Measurements from ENCODE around the gene ST3GAL2.

ST3GAL2 gene

GRCh38 chr16:70438969-70439862 is at the start of gene ST3GAL2:
ST3GAL2 (minus strand) TSS chr16:70439100; CDS start chr16:70398530, 40,570 bp downstream.
- peak; percentile 93 to 94 for DNase-seq

DNA sequence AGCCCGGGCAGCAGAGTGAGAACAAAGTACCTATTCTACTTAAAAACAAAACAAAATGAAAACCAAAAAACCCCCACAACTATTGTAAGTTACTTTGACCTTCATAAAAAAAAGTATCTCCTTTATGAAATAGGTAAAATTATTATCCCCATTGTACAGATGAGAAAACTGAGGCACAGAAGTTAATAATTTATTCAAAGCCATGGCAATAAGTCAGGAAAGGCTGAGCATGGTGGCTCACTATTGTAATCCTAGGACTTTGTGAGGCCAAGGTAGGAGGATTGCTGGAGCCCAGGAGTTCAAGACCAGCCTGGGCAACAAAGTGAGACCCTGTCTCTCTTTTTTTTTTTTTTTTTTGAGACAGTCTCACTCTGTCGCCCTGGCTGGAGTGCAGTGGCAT is 46.0 kb upstream of the ST3GAL2 start:
- DNase-seq = no peak

DNA sequence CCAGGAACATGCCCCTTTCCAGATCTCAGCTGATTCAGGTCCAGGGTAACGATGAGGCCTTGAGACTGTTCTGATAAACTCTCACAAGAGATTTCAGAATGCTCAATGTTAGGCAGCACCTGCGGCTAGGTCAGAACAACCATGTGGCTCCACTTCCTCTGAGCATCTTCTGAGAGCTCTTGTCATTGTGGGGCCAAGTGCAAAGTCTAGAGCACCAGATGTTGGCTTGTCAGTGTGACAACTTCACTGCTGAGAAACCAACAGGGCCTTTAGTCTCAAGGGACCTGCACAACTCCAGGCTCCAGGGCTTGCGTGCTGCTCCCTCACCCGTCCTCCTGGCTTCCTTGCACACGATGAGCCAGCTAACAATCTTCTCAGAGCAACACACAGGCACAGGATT is 44.5 kb upstream of the ST3GAL2 start:
- DNase-seq = no peak

DNA sequence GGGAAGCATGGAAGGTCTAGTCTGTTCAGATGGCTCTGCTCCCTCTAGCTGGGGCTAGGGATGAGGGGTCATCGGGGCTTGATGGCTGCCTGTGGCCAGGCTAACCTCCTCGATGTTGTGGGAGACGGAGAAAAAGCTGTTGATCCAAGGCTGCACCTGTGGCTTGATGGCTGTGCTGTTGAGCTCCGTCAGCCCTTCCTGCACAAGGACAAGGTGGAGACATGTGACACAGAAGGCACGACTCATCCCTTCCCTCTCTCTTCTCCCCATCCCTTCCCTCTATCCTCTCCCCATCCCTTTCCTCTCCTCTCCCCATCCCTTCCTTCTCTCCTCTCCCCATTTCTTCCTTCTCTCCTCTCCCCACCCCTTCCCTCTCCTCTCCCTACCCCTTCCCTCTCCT is 43.7 kb upstream of the ST3GAL2 start:
- DNase-seq = no peak

- no peak for DNase-seq
Measured at GRCh38 chr16:70481929-70482536, 43.1 kb upstream of the ST3GAL2 start.

DNA sequence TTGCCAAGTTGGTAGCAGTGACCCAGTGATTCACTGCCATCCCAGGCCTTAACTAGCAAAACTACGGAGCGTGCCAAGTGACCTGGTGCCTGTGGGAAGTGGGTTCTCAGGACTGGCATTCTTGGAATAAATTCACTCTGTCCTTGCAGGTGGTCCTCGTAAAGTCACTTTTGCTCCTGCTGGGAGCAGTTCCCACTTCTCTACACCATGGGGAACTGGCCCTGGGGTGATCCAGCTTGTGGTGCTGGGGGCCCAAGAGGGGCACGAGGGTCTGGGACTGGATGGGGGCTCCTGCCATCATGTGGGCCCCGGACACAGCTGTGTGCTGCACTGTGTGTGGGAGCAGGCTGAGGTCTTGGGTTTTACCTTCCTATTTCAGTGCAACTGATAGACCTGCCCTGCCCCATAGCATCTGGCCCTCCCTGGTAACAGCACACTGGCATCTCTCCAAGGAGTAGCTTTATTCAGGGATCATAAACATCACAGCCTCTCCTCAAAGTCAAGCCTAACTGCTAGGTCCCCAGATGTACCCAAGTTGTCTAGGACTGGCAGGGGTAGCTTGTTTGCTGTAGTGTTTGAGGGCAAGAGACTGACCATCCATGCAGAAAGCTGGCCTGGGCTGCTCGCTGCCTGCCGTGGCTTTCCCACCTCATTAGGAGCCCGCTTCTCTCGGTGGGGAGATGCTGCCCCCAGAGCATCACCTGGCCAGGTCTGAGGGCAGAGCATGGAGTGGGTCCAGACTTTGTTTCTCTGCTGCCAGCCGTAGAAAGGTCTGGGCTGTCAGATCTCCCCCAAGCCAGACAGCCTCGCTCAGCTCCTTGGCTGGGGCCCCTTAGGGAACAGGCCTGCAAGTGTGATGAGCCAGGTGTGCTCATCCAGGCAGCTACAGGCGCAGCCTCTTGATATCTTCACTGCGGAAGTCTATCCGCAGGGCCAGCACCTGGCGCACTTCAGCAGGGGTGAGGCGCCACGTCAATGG is 41.5 kb upstream of the ST3GAL2 start:
- DNase-seq = no peak

GRCh38 chr16:70478912-70479341 is 40.0 kb upstream of the ST3GAL2 start:
- no peak for DNase-seq

DNA sequence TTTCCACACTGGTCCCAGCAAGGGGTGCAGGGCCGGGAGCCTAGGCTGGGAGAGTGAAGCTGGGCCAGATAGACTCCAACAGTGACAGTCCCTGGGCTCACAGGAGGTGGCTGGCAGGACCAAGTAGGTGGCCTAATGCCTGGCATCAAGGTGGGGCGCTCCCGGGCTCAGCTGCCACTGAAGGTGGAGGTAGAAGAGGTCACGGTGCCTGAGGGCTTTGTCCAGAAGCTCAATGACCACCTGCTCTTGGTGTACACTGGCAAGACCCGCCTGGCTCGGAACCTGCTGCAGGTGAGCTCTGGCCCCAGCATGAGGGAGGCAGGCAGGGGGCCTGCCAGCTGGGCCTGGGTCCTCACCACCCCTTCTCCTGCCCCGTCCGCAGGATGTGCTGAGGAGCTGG is 39.3 kb upstream of the ST3GAL2 start:
- DNase-seq = no peak

DNA sequence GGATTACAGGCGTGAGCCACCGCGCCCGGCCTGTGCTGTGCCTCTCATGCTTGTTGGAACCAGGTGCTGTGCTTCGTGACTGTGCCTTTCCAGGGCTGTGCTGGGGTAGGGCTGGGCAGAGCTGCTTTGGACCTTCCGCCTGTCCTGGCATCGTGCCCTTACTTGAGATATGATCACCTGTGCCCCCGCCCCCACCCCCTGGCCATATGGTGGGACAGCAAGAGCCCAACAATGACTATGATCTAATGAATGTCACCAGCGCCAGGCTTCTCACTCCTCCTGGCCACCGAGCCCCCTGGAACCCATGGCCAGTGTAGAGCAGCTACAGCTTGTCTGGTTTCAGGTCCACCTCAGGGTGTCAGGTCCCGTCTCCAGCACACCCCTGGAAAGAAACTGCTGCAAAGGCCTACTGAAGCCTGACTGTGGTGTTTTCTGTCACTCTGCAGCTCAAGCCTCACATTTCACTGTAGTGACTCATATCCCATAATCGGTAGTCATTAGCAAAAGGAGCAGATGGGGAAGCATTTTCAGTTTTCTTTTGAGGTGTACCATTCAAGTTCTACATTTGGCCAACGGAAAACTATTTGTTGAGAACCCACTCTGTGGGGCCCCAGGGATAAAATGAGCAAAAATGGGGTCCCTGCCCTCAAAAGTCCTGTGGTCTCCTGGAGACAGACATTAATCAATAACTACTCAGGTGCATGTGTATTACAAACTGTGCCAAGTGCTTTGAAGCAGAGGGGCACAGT is 37.5 kb upstream of the ST3GAL2 start:
- DNase-seq = peak; percentile 53 to 56

DNA sequence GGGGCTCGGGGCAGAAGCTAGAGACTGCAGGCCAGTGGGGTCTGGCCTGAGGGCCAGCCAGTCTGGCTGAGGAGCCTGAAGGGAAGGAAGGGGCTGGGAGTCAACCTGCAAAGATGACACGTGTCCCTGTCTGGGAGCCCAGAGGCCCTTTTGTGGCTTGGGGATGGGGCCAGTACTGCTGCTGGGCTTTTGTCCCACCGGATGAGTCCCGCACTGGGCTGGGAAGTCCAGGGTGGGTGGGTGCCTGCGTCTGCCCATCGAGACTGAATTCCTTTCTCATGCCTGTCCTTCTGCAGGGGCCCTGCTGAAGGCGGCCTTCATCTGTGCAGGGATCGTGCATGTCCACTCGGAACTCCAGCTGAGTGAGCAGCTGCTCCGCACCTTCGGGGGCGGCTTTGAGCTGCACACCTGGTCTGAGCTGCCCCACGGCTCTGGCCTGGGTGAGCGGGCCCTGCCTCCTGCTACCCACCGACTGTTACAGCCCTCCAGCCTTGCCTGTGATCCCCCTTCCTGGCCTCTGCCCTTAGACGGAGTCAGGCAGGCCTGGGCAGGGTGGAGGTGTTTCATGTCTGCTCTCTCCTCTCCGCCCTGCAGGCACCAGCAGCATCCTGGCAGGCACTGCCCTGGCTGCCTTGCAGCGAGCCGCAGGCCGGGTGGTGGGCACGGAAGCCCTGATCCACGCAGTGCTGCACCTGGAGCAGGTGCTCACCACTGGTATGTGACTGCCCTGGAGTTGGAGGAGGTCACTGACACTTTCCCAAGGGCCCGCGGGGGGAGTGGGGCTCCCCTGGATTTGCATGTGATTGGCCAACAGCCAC is 36.4 kb upstream of the ST3GAL2 start:
- DNase-seq = no peak

DNA sequence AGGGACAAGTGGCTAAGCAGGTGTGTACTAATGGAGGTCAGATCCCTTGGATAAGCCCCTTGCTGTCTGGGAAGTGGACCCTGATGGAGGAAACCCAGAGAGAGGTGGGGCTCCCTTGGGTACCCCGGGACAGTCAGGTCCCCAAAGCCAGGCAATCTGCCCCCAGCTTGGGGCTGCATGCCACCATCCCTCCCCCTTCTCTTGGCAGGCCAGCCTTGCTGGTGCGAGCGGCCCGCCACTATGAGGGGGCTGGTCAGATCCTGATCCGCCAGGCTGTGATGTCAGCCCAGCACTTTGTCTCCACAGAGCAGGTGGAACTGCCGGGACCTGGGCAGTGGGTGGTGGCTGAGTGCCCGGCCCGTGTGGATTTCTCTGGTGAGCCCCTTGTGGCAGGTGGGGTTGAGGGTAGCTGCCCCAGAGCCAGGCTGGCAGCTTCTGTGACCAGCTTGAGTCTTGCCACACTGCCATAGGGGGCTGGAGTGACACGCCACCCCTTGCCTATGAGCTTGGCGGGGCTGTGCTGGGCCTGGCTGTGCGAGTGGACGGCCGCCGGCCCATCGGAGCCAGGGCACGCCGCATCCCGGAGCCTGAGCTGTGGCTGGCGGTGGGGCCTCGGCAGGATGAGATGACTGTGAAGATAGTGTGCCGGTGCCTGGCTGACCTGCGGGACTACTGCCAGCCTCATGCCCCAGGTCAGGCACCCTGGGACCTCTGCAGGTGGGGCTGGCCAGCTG is 35.6 kb upstream of the ST3GAL2 start:
- no peak for DNase-seq

GRCh38 chr16:70473446-70474319 is 34.8 kb upstream of the ST3GAL2 start:
- no peak for DNase-seq

DNA sequence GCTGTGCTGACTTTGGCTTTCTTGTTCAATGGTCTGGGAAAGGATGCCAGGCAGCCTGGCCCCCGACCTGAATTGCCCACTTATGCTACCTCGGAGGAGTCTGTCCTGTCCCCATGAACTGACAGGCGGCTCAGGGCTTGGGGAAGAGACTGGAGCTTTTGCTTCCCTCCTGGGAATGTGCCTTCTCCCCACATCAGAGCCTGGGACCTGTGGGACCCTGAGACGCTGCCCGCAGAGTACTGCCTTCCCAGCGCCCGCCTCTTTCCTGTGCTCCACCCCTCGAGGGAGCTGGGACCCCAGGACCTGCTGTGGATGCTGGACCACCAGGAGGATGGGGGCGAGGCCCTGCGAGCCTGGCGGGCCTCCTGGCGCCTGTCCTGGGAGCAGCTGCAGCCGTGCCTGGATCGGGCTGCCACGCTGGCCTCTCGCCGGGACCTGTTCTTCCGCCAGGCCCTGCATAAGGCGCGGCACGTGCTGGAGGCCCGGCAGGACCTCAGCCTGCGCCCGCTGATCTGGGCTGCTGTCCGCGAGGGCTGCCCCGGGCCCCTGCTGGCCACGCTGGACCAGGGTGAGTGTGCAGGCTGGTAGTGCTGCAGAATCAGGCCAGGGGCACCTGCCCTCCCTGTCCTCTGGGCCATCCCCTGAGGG is 34.0 kb upstream of the ST3GAL2 start:
- no peak for DNase-seq

- no peak for DNase-seq
Measured at GRCh38 chr16:70470927-70471341, 32.0 kb upstream of the ST3GAL2 start.

GRCh38 chr16:70470141-70470926 is 31.4 kb upstream of the ST3GAL2 start:
- no peak for DNase-seq

- DNase-seq = no peak
Measured at GRCh38 chr16:70468776-70469525, 30.1 kb upstream of the ST3GAL2 start.

DNA sequence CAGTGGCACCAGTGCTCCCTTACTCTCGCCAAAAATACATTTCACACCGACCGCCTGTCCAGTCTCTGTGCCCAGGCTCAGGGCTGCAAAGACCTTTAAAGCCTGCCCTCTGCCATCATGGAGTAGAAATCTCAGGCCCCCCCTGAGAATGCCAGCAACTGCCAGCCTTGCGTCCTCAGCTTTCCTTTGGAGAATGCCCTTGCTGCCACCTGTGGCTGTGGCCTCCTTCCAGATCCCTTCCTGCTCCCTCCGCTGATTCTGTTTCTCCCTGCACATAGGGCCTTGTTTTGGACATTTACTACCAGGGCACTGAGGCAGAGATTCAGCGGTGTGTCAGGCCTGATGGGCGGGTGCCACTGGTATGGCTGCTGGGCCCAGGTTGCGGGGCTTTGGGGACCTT is 28.7 kb upstream of the ST3GAL2 start:
- DNase-seq = no peak

DNA sequence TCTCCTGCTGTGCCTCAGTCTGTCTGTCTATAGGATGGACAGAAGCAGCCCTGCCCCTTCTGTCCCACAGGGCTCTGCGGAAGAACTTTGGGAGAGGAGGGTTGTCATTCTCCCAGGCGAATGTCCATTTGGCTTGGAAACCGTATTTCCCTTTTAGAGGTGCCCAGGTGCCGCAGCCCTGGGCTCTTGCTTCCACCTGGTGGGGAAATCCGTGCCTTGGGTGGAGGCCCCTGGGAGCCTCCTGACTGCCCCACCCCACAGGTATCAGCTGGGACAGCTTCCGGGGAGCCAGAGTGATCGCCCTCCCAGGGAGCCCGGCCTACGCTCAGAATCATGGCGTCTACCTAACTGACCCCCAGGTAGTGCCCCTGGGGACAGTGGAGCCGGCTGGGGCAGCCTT is 28.2 kb upstream of the ST3GAL2 start:
- DNase-seq = no peak
